ACC112 (cell line): ENCODE measurements around the gene ANKS4B.
"Not testable (repeated sequence)": the region's sequence is repeated elsewhere in the genome, so short reads cannot be mapped to it uniquely, and the experiment has no call there.

ENCODE experiments used
- H2AFZ ChIP-seq: fragments of 200-600 bp; sonication (generic); one replicate; pipeline ENCODE4 v1.6.0; 2017; ENCODE audit warnings: antibody characterized with exemption, low read length; ENCODE audit not compliant: unreplicated experiment
- H3K27ac ChIP-seq: fragments of 200-600 bp; sonication (generic); 2 replicates; pipeline ENCODE4 v1.5.1; 2014; ENCODE audit warnings: low read depth, mild to moderate bottlenecking, antibody characterized with exemption, low read length, moderate library complexity
- H3K27me3 ChIP-seq: fragments of 200-600 bp; sonication (generic); 2 replicates; pipeline ENCODE4 v1.6.1; 2014; ENCODE audit warnings: mild to moderate bottlenecking, antibody characterized with exemption, low read length, moderate library complexity, mixed read lengths; ENCODE audit not compliant: insufficient read depth
- H3K36me3 ChIP-seq: fragments of 200-600 bp; sonication (generic); 2 replicates; pipeline ENCODE4 v1.6.1; 2016; ENCODE audit warnings: mild to moderate bottlenecking, antibody characterized with exemption, low read length, moderate library complexity, mixed read lengths; ENCODE audit not compliant: insufficient read depth
- H3K4me1 ChIP-seq: fragments of 200-600 bp; sonication (generic); one replicate; pipeline ENCODE4 v1.6.1; 2016; ENCODE audit warnings: low read length, mixed read lengths; ENCODE audit not compliant: insufficient read depth, unreplicated experiment, control insufficient read depth
- H3K4me3 ChIP-seq: fragments of 200-600 bp; sonication (generic); 2 replicates; pipeline ENCODE4 v1.5.1; 2014; ENCODE audit warnings: mild to moderate bottlenecking, low read depth, low read length
- H3K79me2 ChIP-seq: fragments of 200-600 bp; sonication (generic); one replicate; pipeline ENCODE4 v1.6.0; 2016; ENCODE audit warnings: low read length; ENCODE audit not compliant: control insufficient read depth, unreplicated experiment, insufficient read depth

ANKS4B gene

GRCh38 chr16:21262779-21263639, 29.5 kb downstream of the ANKS4B start:
- H3K4me1 ChIP-seq = peaks cover 20% of the 10 kb centered on the region
- H3K4me3 ChIP-seq = no peak overlapping the region
- no peaks in the 10 kb centered on the region for H3K27me3 ChIP-seq
- no peak overlapping the region for H2AFZ ChIP-seq
- no peaks in the 10 kb centered on the region for H3K36me3 ChIP-seq
- H3K79me2 ChIP-seq = no peaks in the 10 kb centered on the region
- H3K27ac ChIP-seq = no peak overlapping the region

GRCh38 chr16:21263640-21264570, 30.4 kb downstream of the ANKS4B start:
- Histone ChIP-seq H3K79me2 (no peaks in the 10 kb centered on the region), H3K4me1 (peaks cover 20% of the 10 kb centered on the region), H2AFZ (no peak overlapping the region), H3K27me3 (no peaks in the 10 kb centered on the region), H3K36me3 (no peaks in the 10 kb centered on the region), H3K27ac (no peak overlapping the region), H3K4me3 (no peak overlapping the region)

- no peak overlapping the region for H3K27ac ChIP-seq
- H3K79me2 ChIP-seq = no peaks in the 10 kb centered on the region
- no peak overlapping the region for H2AFZ ChIP-seq
- no peak overlapping the region for H3K4me3 ChIP-seq
- H3K36me3 ChIP-seq = no peaks in the 10 kb centered on the region
- H3K27me3 ChIP-seq = no peaks in the 10 kb centered on the region
- H3K4me1 ChIP-seq = peaks cover 20% of the 10 kb centered on the region
Measured at GRCh38 chr16:21264571-21265036, 31.1 kb downstream of the ANKS4B start.

- Histone ChIP-seq H2AFZ (no peak overlapping the region), H3K27me3 (no peaks in the 10 kb centered on the region), H3K27ac (no peak overlapping the region)
Measured at GRCh38 chr16:21265104-21265837, 31.8 kb downstream of the ANKS4B start.

GRCh38 chr16:21267298-21267697, 33.8 kb downstream of the ANKS4B start:
- Histone ChIP-seq H3K36me3 (no peaks in the 10 kb centered on the region), H3K79me2 (no peaks in the 10 kb centered on the region), H3K27me3 (peaks cover 14% of the 10 kb centered on the region), H3K4me1 (peaks cover 7% of the 10 kb centered on the region), H3K4me3 (no peak overlapping the region), H3K27ac (no peak overlapping the region), H2AFZ (no peak overlapping the region)

More at GRCh38 chr16:21265104-21265837, 31.8 kb downstream of the ANKS4B start:
- no peak overlapping the region for H3K4me3 ChIP-seq
- H3K4me1 ChIP-seq = peaks cover 20% of the 10 kb centered on the region
- H3K36me3 ChIP-seq = no peaks in the 10 kb centered on the region
- H3K79me2 ChIP-seq = no peaks in the 10 kb centered on the region

- Histone ChIP-seq H3K27me3 (peaks cover 20% of the 10 kb centered on the region), H3K36me3 (no peaks in the 10 kb centered on the region), H2AFZ (no peak overlapping the region), H3K79me2 (no peaks in the 10 kb centered on the region), H3K27ac (no peak overlapping the region), H3K4me1 (peaks cover 7% of the 10 kb centered on the region), H3K4me3 (no peak overlapping the region)
Measured at GRCh38 chr16:21268236-21268635, 34.7 kb downstream of the ANKS4B start.

GRCh38 chr16:21272253-21272652, 38.8 kb downstream of the ANKS4B start:
- Histone ChIP-seq H3K36me3 (no peaks in the 10 kb centered on the region), H2AFZ (no peak overlapping the region), H3K4me1 (no peaks in the 10 kb centered on the region), H3K79me2 (no peaks in the 10 kb centered on the region), H3K27ac (no peak overlapping the region), H3K27me3 (peaks cover 58% of the 10 kb centered on the region), H3K4me3 (no peak overlapping the region)

- not testable (repeated sequence) for H3K27ac ChIP-seq, H3K36me3 ChIP-seq, H3K4me1 ChIP-seq, H2AFZ ChIP-seq, H3K4me3 ChIP-seq, H3K79me2 ChIP-seq
- H3K27me3 ChIP-seq = peaks cover 63% of the 10 kb centered on the region
Measured at GRCh38 chr16:21272763-21273162, 39.3 kb downstream of the ANKS4B start.

GRCh38 chr16:21274172-21274726, 40.8 kb downstream of the ANKS4B start:
- no peak overlapping the region for H3K4me3 ChIP-seq
- H3K27me3 ChIP-seq = peaks cover 78% of the 10 kb centered on the region
- peaks cover 7% of the 10 kb centered on the region for H3K4me1 ChIP-seq
- H3K36me3 ChIP-seq = no peaks in the 10 kb centered on the region
- H2AFZ ChIP-seq = no peak overlapping the region
- no peak overlapping the region for H3K27ac ChIP-seq
- no peaks in the 10 kb centered on the region for H3K79me2 ChIP-seq

- Histone ChIP-seq H3K4me1 (peaks cover 7% of the 10 kb centered on the region), H3K79me2 (no peaks in the 10 kb centered on the region), H3K36me3 (no peaks in the 10 kb centered on the region), H3K4me3 (no peak overlapping the region), H3K27ac (no peak overlapping the region), H2AFZ (no peak overlapping the region), H3K27me3 (peaks cover 88% of the 10 kb centered on the region)
Measured at GRCh38 chr16:21275529-21275928, 42.0 kb downstream of the ANKS4B start.
